H1 (cell line): ENCODE data around the gene LIN28A. TPM values are rescaled to one million over a fixed set of nuclear protein-coding genes. Genes with fewer than 3 reads are reported as not detected.

Experiments used
- ASH2L ChIP-seq: fragments of 200-600, 300-600 bp; sonication (generic); IDR thresholded peaks from one replicate; pipeline ENCODE4 v1.7.1; 2017; ENCODE audit warnings: low read length
- CHD7 ChIP-seq: fragments of 300-600 bp; sonication (generic); IDR thresholded peaks from 2 replicates; pipeline ENCODE4 v1.7.1; 2012; ENCODE audit warnings: low read length, moderate library complexity, mild to moderate bottlenecking, inconsistent platforms; ENCODE audit not compliant: insufficient replicate concordance
- NRF1 ChIP-seq: IDR thresholded peaks from 2 replicates; pipeline ENCODE4 v1.6.1; 2011; ENCODE audit warnings: mild to moderate bottlenecking, low read depth, low read length, improper control_type of control experiment
- SIN3A ChIP-seq, 2 experiments: IDR thresholded peaks in 1 of 2; conservative IDR thresholded peaks in 1 of 2; 2 replicates each; pipeline ENCODE4 v1.6.1; 2011 to 2012; ENCODE audit warnings: low read length in 2 of 2, improper control_type of control experiment in 1 of 2, low read depth in 1 of 2, mild to moderate bottlenecking in 1 of 2
- polyA plus RNA-seq, 7 experiments: library from polyadenylated mRNA; depleted of rRNA in 3 of 7; stranded (reverse) in 5 of 7; unstranded in 2 of 7; fragments of >200 nt in 5 of 7; fragments of 200-250 nt in 2 of 7; gene quantifications; 1 replicate in 5 of 7; 2 replicates in 1 of 7; 4 replicates in 1 of 7; pipeline versions ENCODE4 v1.2.1 to v1.2.3, GENCODE V29; 2011 to 2013; ENCODE audit warnings: missing spikeins in 2 of 7, mixed read lengths in 2 of 7
- total RNA-seq: library from RNA; stranded (reverse); fragmentation: NEBNext Ultra II Directional; extraction: Animal tissue kit (Norgen Biotek cat#: 25700); gene quantifications from 2 replicates; pipeline ENCODE4 v1.2.1, GENCODE V29; 2021

The LIN28A gene
- total and polyA plus RNA-seq, 2 of the 8 experiments (the other 6 are each of a cell fraction or from before 2014, with no cell fraction given): 403 to 1,486 TPM

- TF ChIP-seq SIN3A (conservative IDR thresholded peaks at IDR 0.05 in 1 of 2, IDR thresholded peaks at IDR 0.05 in 1 of 2; ENCODE audit: low read depth in 1 of 2, low read length in 2 of 2): no peak
- TF ChIP-seq CHD7: no peak
- TF ChIP-seq NRF1: no peak
- TF ChIP-seq ASH2L: no peak
Observed at GRCh38 chr1:26469558-26469957, 58.9 kb downstream of the LIN28A start (continued).
